Upper lobe of right lung (tissue), 1 donor: Measurements from ENCODE around the gene NEK1. TPM values are rescaled to one million over a fixed set of nuclear protein-coding genes. Genes with fewer than 3 reads are reported as not detected.
"Not testable (repeated sequence)": the region's sequence is repeated elsewhere in the genome, so short reads cannot be mapped to it uniquely, and the experiment has no call there.

ENCODE experiments used
- ATAC-seq: fragments of 200-7000 bp; cut with Tn5 transposase; one replicate; pipeline ENCODE4 v1.9.1; 2020; ENCODE audit warnings: mild to moderate bottlenecking, moderate library complexity
- DNase-seq: peaks from one replicate; pipeline ENCODE4 v3.0.0-alpha.2; 2020
- H3K27ac ChIP-seq: fragments of 200-600 bp; one replicate; pipeline ENCODE4 v1.8.0; 2022
- H3K27me3 ChIP-seq: fragments of 200-600 bp; one replicate; pipeline ENCODE4 v1.8.0; 2022; ENCODE audit warnings: mild to moderate bottlenecking
- H3K36me3 ChIP-seq: fragments of 200-600 bp; one replicate; pipeline ENCODE4 v1.8.0; 2022
- H3K4me1 ChIP-seq: fragments of 200-600 bp; one replicate; pipeline ENCODE4 v1.8.0; 2022
- H3K4me3 ChIP-seq: fragments of 200-600 bp; one replicate; pipeline ENCODE4 v1.8.0; 2022; ENCODE audit warnings: mild to moderate bottlenecking
- H3K9me3 ChIP-seq: fragments of 200-600 bp; one replicate; pipeline ENCODE4 v1.8.0; 2022
- CTCF ChIP-seq: fragments of 200-600 bp; IDR thresholded peaks from one replicate; pipeline ENCODE4 v1.8.0; 2022; ENCODE audit warnings: antibody characterized with exemption
- intact Hi-C: fragments of 100-400 bp; cut with DNase I; formaldehyde crosslinking; loops from one replicate; pipeline ENCODE4 v1.11.0; 2022
- total RNA-seq: library from RNA; stranded (reverse); fragmentation: NEBNext Ultra II Directional; extraction: Animal tissue kit (Norgen Biotek cat#: 25700); gene quantifications from one replicate; pipeline ENCODE4 v1.2.1, GENCODE V29; 2021
- donor health status: DM: no; HTN: yes; CAD: no; lungs with severe emphysema.

The NEK1 gene
- total RNA-seq, 1 donor from 2014 or later = 13.5 TPM

GRCh38 chr4:169567916-169568315, 44.5 kb downstream of the NEK1 start:
- ATAC-seq (no peak), DNase-seq (no peak)
- no peak overlapping the region for H3K4me3 ChIP-seq
- no peaks in the 10 kb centered on the region for H3K9me3 ChIP-seq
- intact Hi-C loops = no loop called here
- H3K27me3 ChIP-seq = no peaks in the 10 kb centered on the region
- no peak overlapping the region for H3K27ac ChIP-seq
- H3K36me3 ChIP-seq = peaks cover 7% of the 10 kb centered on the region
- no peak for TF ChIP-seq CTCF
- no peaks in the 10 kb centered on the region for H3K4me1 ChIP-seq

- intact Hi-C loops = no loop called here
- ATAC-seq (peak; percentile 59), DNase-seq (no peak)
- H3K4me1 ChIP-seq = no peaks in the 10 kb centered on the region
- H3K36me3 ChIP-seq = peaks cover 6% of the 10 kb centered on the region
- TF ChIP-seq CTCF = peak; percentile 75
- H3K9me3 ChIP-seq = no peaks in the 10 kb centered on the region
- no peaks in the 10 kb centered on the region for H3K27me3 ChIP-seq
- no peak overlapping the region for H3K27ac ChIP-seq
- no peak overlapping the region for H3K4me3 ChIP-seq
Observed at GRCh38 chr4:169566021-169566818, 46.2 kb downstream of the NEK1 start.

- DNase-seq (no peak), ATAC-seq (no peak)
- no peak for TF ChIP-seq CTCF
- Histone ChIP-seq H3K36me3 (peaks cover 10% of the 10 kb centered on the region), H3K4me3 (no peak overlapping the region), H3K9me3 (no peaks in the 10 kb centered on the region), H3K4me1 (no peaks in the 10 kb centered on the region), H3K27me3 (no peaks in the 10 kb centered on the region), H3K27ac (no peak overlapping the region)
- intact Hi-C loops = no loop called here
Observed at GRCh38 chr4:169565606-169566005, 46.8 kb downstream of the NEK1 start.

GRCh38 chr4:169557061-169557636, 55.2 kb downstream of the NEK1 start:
- peaks cover 29% of the 10 kb centered on the region for H3K36me3 ChIP-seq
- TF ChIP-seq CTCF = no peak
- no peaks in the 10 kb centered on the region for H3K27me3 ChIP-seq
- ATAC-seq (no peak), DNase-seq (no peak)
- H3K4me3 ChIP-seq = no peak overlapping the region
- no peak overlapping the region for H3K27ac ChIP-seq
- H3K4me1 ChIP-seq = no peaks in the 10 kb centered on the region
- no peaks in the 10 kb centered on the region for H3K9me3 ChIP-seq
- intact Hi-C loops = no loop called here

- intact Hi-C loops = not testable (repeated sequence)
Observed at GRCh38 chr4:169546548-169546947, 65.8 kb downstream of the NEK1 start.

GRCh38 chr4:169540774-169541173, 71.6 kb downstream of the NEK1 start:
- Histone ChIP-seq H3K27ac (no peak overlapping the region), H3K9me3 (no peaks in the 10 kb centered on the region), H3K4me1 (no peaks in the 10 kb centered on the region), H3K36me3 (no peaks in the 10 kb centered on the region), H3K27me3 (no peaks in the 10 kb centered on the region), H3K4me3 (no peak overlapping the region)
- ATAC-seq (no peak), DNase-seq (no peak)
- intact Hi-C loops = no loop called here
- TF ChIP-seq CTCF = no peak

More at GRCh38 chr4:169546548-169546947, 65.8 kb downstream of the NEK1 start:
- not testable (repeated sequence) for H3K4me3 ChIP-seq, ATAC-seq, H3K36me3 ChIP-seq, H3K27me3 ChIP-seq, H3K27ac ChIP-seq, H3K9me3 ChIP-seq, DNase-seq, H3K4me1 ChIP-seq
